Right cardiac atrium (tissue), 5 donors: ENCODE data around the gene MIPEP. TPM values are rescaled to one million over a fixed set of nuclear protein-coding genes. Genes with fewer than 3 reads are reported as not detected.

Experiments used
- ATAC-seq, 2 donors: fragments of 200-7000 bp; cut with Tn5 transposase; one replicate each; pipeline versions ENCODE4 v1.8.0 to v1.9.1; 2020; ENCODE audit warnings: moderate library complexity in 2 of 2, mild to moderate bottlenecking in 1 of 2
- DNase-seq, 3 donors: peaks; one replicate each; pipeline ENCODE4 v3.0.0-alpha.2; 2020
- H3K27ac ChIP-seq: one replicate; pipeline ENCODE4 v1.5.1; 2013; ENCODE audit warnings: mild to moderate bottlenecking, low read length, control low read depth, moderate library complexity
- H3K27me3 ChIP-seq: one replicate; pipeline ENCODE4 v1.6.1; 2013; ENCODE audit not compliant: control insufficient read depth, insufficient read depth
- H3K4me1 ChIP-seq: one replicate; pipeline ENCODE4 v1.6.1; 2013; ENCODE audit warnings: low read length; ENCODE audit not compliant: control insufficient read depth, insufficient read depth
- H3K4me3 ChIP-seq: one replicate; pipeline ENCODE4 v1.5.1; 2013; ENCODE audit warnings: low read length, control low read depth
- H3K9me3 ChIP-seq: one replicate; pipeline ENCODE4 v1.6.1; 2013; ENCODE audit warnings: low read length; ENCODE audit not compliant: control insufficient read depth
- WGBS: extraction: QIAGEN DNeasy Blood & Tissue Kit; methylation state at CpG from one replicate; pipeline ENCODE4 v1.1.7; 2013; 5-methylcytosine and 5-hydroxymethylcytosine counted together
- intact Hi-C, 4 donors: fragments of 100-400 bp; cut with DNase I; formaldehyde crosslinking; loops; one replicate each; pipeline versions ENCODE4 v1.11.0 to v1.14.0; 2022 to 2023
- polyA plus RNA-seq: library from polyadenylated mRNA; stranded (reverse); fragments of 200-250 nt; gene quantifications from one replicate; pipeline ENCODE4 v1.2.3, GENCODE V29; 2013
- total RNA-seq, 4 donors: library from RNA; stranded (reverse); fragmentation: NEBNext Ultra II Directional; extraction: Animal tissue kit (Norgen Biotek cat#: 25700); gene quantifications; one replicate each; pipeline ENCODE4 v1.2.1, GENCODE V29; 2021
- donor health status: healthy with polysubstance abuse.
- donor health status: DM: no; HTN: yes; CAD: no.
- donor health status: DM: no; HTN: no; CAD: no.
- donor health status: DM: no; HTN: yes; CAD: no; lungs with severe emphysema.
- donor health status: DM: yes; HTN: yes; CAD: no.

The MIPEP gene
- total and polyA plus RNA-seq, 5 donors = 70.2 to 298 (median 162) TPM

DNA sequence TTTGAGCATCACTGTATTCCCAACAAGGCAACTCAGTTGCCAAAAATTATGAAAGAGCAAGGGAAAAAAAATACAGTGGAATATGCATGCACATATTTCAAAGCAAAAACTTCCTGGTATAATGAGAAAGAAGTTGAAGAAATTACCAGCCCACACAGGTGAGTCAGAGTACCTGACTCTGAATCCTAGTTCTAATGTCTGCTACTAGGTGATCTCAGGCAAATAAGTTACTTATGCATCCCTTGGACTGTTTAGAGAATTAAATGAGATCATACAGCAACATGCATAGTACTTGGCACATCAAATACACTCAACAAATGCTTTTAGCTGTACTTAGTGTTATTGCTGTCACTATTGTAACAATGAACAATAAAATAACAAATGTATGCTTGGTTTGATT, 144.9 kb downstream of the MIPEP start:
- Histone ChIP-seq H3K4me3 (no peak overlapping the region), H3K27ac (no peak overlapping the region), H3K4me1 (peaks cover 3% of the 10 kb centered on the region), H3K9me3 (no peaks in the 10 kb centered on the region), H3K27me3 (no peaks in the 10 kb centered on the region)
- intact Hi-C loops = no loop called here
- ATAC-seq (no peak), DNase-seq (no peak)

DNA sequence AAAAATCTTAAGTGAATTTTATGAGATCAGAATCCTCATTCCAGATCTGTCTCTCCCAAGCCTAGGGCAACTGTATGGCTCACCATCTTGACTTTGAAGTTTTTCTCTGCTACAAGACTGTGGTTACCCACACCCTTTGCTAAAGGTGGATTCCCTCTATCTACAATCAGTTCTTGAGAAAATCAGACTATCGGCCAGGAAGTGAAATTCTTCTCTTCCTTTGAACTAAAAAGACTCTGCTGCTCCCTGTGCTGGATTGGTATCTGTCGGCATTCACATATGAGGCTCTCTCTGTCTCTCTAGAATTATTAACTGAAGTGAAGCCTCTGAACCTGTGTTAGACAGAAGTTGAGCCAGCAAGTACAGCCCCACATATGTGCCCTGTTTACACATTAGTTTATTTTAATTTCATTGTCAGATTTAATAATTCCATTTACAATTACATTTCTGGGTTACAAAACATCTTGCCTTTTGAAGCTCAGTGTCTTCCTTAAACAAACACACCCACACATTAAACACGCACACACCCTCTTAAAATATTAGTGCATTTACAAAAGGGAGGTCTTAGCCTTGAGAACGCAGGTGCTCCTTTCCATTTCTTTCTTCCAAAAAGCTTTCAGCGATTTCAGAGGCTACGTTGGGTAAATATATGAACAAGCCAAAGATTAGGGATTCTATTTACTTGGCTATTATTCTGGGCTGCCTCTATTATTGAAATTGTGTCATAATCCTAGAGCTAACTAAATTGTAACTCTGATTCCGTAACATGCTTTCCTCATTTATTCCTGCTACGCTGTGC, 145.7 kb downstream of the MIPEP start:
- Histone ChIP-seq H3K4me3 (no peak overlapping the region), H3K27me3 (no peaks in the 10 kb centered on the region), H3K4me1 (peaks cover 3% of the 10 kb centered on the region), H3K9me3 (no peaks in the 10 kb centered on the region), H3K27ac (no peak overlapping the region)
- DNase-seq (no peak), ATAC-seq (no peak)
- intact Hi-C loops = no loop called here
- 89% methylated on average over 8 of the region's 8 CpGs for WGBS

DNA sequence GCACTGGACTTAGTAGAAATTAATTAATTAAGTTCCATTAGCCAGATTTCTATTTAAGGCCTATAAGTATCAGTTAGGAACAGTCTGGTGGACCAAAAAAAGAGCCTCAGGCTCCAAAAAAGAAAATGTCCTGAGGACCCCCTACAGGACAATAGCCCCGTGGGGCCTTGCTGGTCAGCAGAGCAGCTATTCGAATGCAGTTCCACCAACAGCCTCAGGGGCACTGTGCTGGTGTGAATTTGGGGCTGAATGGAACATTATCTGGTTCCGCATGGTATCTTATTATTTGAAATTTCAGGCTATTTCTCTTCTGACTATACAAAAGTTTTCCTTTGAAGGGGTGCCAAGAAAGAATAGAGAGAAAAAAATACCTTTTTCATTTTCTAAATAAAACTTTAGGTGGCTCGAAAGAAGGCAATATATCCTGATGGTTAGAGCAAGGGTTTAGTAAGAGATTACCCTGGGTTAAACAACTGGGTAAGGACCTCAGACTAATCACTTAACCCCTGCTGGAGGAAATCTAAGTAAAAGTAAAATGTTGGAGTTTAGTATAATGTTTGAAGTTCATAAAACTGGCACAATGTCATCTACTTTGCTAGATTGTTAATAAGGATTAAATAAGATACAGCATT, 147.2 kb downstream of the MIPEP start:
- ATAC-seq (no peak), DNase-seq (no peak)
- 83% methylated on average over 4 of the region's 4 CpGs for WGBS
- Histone ChIP-seq H3K27ac (no peak overlapping the region), H3K4me1 (peaks cover 3% of the 10 kb centered on the region), H3K9me3 (no peaks in the 10 kb centered on the region), H3K27me3 (no peaks in the 10 kb centered on the region), H3K4me3 (no peak overlapping the region)
- intact Hi-C loops = no loop called here

DNA sequence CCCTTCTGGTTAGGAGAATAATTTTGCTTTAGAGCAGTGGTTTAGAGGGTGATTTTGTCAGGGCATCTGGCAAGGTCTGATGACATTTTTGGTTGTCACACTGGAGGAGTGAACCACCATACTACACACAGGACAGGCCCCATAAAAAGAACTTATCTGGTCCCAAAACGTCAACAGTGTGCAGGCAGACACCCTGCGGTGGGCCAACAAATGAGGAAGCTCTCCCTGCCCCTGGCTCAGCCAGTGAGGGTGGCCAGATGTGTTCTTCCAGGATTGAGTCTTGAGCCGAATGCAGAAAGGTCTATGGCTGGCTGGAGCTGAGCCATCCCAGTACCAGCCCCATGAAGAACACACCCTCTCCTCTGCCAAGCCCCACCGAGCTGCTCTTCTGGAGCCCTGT, 149.2 kb downstream of the MIPEP start:
- peak; percentile 41 to 44 for ATAC-seq
- 84% methylated on average over 4 of the region's 4 CpGs for WGBS
- Histone ChIP-seq H3K9me3 (no peaks in the 10 kb centered on the region), H3K4me3 (no peak overlapping the region), H3K4me1 (peaks cover 3% of the 10 kb centered on the region), H3K27me3 (no peaks in the 10 kb centered on the region), H3K27ac (peak overlapping the region; percentile 5)
- intact Hi-C loops = no loop called here
- no peak for DNase-seq

DNA sequence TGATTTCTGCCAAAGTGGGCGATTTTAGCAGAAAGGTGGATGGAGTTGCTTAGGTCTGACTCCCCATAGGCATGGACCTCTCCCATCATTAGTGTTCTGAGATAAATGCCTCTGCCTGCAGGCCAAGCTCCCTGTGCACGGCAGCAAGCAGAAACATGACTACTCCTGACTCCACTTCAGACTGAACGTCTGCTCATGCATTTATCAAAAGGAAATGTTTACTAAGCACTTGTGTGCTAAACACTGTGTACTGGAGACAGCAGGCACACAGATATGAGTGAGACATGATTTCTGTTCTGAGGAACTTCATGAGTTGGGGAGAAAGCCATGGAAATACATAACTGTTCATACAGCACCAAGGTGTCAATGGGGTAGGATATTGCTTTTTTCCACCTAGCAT, 149.6 kb downstream of the MIPEP start:
- intact Hi-C loops = no loop called here
- DNase-seq (no peak), ATAC-seq (peak; percentile 41 to 44)
- Histone ChIP-seq H3K4me1 (peaks cover 3% of the 10 kb centered on the region), H3K9me3 (no peaks in the 10 kb centered on the region), H3K27ac (peak overlapping the region; percentile 38), H3K4me3 (no peak overlapping the region), H3K27me3 (no peaks in the 10 kb centered on the region)
- WGBS = 71% methylated on average over 3 of the region's 3 CpGs

DNA sequence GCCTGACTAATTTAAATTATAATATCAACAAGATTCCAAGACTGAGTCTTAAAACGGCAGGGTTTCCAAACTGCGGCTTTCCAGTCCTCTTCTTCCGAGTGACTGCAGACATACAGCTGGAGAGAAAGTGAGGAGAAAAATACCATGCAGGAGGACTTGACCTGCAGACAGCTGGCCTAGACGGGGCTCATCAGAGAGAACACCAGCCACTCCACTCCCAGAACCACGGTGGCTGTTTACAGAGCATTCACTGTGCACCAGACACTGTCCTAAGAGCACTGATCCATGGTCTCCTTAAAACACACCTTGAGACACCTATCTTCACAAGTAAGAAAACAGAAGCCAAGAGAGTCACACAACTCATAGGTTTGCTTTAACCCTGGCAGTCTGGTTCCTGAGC, 152.7 kb downstream of the MIPEP start:
- H3K27ac ChIP-seq = no peak overlapping the region
- H3K4me3 ChIP-seq = no peak overlapping the region
- intact Hi-C loops = no loop called here
- H3K4me1 ChIP-seq = peaks cover 3% of the 10 kb centered on the region
- ATAC-seq = no peak
- no peaks in the 10 kb centered on the region for H3K9me3 ChIP-seq
- WGBS = 88% methylated on average over 5 of the region's 5 CpGs
- no peak for DNase-seq
- H3K27me3 ChIP-seq = no peaks in the 10 kb centered on the region

DNA sequence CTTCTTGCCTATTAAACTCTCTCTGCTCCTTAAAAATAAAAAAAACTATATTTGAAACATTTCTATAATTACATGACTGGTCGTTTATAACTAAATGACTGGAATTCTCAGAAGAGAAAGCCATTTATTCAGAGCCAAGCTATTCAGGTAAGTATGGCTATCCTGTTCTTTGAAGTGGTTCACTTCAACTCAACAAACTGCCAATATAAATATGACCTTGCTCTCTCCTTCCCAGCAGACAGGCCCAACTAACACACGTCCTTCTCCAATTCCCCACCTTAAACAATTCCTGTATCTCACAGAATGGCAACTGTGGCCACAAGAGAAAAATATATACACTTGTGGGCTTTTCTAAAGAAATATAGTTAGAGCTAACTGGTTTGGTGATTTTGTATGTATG, 153.9 kb downstream of the MIPEP start:
- no peak overlapping the region for H3K27ac ChIP-seq
- no peaks in the 10 kb centered on the region for H3K4me1 ChIP-seq
- no peak for ATAC-seq
- no peak overlapping the region for H3K4me3 ChIP-seq
- no peaks in the 10 kb centered on the region for H3K27me3 ChIP-seq
- 54% methylated on average over 2 of the region's 2 CpGs for WGBS
- DNase-seq = no peak
- H3K9me3 ChIP-seq = no peaks in the 10 kb centered on the region
- intact Hi-C loops = no loop called here

DNA sequence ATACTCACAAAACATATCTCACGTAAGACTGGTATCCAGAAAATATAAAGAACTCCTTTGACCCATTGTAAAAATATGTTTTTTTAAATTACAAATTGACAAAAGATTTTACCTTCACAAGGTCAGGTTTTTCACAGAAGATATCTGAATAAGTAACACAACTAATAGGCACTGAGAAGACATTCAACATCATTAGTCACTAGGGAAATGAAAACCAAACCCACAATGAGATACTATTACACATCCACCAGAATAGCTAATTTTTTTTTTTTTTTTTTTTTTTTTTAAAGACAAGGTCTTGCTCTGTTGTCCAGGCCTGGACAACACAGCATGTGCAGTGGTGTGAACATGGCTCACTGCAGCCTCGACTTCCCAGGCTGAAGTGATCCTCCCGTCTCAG, 157.5 kb downstream of the MIPEP start:
- Histone ChIP-seq H3K4me3 (no peak overlapping the region), H3K27me3 (no peaks in the 10 kb centered on the region), H3K27ac (no peak overlapping the region), H3K4me1 (no peaks in the 10 kb centered on the region), H3K9me3 (no peaks in the 10 kb centered on the region)
- no peak for ATAC-seq
- WGBS = 97% methylated on average over 3 of the region's 3 CpGs
- DNase-seq = no peak
- intact Hi-C loops = no loop called here

DNA sequence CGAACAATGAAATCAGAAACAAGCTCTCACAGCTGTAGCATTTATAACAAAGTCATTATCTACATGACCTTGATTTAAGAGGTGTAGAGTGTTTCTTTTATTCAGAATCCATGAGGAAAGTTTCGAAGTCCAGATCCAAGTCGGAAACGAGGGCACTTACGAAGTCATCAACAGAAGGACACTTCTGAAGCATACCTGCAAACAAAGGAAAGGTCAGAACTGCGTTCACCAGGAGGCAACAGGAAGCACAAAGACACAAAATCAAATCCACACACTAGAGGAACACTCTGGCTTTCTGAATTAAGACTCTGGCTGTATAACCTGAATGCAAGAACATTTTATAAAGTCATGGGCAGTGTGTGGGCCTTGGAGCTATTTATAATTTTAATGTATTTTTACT, 158.9 kb downstream of the MIPEP start:
- Histone ChIP-seq H3K9me3 (no peaks in the 10 kb centered on the region), H3K4me3 (no peak overlapping the region), H3K27me3 (no peaks in the 10 kb centered on the region), H3K27ac (no peak overlapping the region), H3K4me1 (peaks cover 4% of the 10 kb centered on the region)
- intact Hi-C loops = no loop called here
- DNase-seq = no peak
- ATAC-seq = no peak
- 76% methylated on average over 6 of the region's 6 CpGs for WGBS

DNA sequence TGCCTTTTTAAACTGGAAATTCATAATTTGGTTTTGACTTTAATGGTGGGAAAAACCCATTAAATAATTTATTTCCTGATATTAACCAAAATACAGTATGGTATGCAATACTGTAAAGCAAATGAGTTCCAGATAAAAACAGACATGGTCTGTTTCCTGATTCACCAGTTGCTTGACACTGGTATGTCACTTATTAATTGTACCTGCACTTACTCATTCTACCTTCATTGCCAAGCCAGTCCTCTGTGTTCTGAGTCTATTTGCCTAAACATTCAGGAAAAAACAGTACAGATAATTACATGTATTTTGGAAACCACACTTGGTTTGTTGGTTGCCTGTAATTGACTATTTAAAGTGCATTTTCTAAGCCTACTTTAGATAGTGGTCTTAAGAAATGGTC, 159.7 kb downstream of the MIPEP start:
- Histone ChIP-seq H3K4me3 (no peak overlapping the region), H3K9me3 (no peaks in the 10 kb centered on the region), H3K27me3 (no peaks in the 10 kb centered on the region), H3K4me1 (peaks cover 4% of the 10 kb centered on the region), H3K27ac (no peak overlapping the region)
- intact Hi-C loops = loop anchor here in 1 of 4 donors (10.0 kb wide), 1 partner anchor 135 kb away; no protein-coding TSS in a partner anchor
- DNase-seq (no peak), ATAC-seq (no peak)

DNA sequence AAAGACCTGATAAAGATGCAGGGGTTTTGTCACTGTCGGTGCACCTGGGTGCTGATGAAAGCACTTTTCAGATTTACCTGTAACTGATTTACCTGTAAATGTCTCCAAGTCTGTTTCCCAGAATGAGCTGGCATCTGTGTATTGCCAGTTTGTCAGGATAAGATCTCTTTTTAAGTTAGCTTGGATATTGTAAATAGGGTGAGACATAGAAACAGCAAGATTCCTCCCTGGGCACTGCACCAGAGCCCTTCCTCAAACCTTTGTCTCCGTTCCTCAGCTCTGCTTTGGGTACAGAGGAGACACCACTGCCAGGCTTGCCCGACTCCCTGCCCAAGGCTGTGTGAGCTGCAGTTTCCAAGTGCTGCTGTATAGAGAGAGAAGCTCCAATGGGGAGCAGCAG, 160.4 kb downstream of the MIPEP start:
- WGBS = 97% methylated on average over 3 of the region's 3 CpGs

More for the DNA sequence above, 160.4 kb downstream of the MIPEP start:
- Histone ChIP-seq H3K9me3 (no peaks in the 10 kb centered on the region), H3K4me3 (no peak overlapping the region), H3K4me1 (peaks cover 6% of the 10 kb centered on the region), H3K27me3 (no peaks in the 10 kb centered on the region), H3K27ac (no peak overlapping the region)
- intact Hi-C loops = loop anchor here in 1 of 4 donors (10.0 kb wide), 1 partner anchor 136 kb away; no protein-coding TSS in a partner anchor
- ATAC-seq (no peak), DNase-seq (no peak)
